CD4-positive, alpha-beta T cell treated with Interleukin-12 subunit alpha and Interleukin-12 subunit beta, for 1 hour (primary cell): ENCODE results near the gene MYO18B.
"Not testable (repeated sequence)": the region's sequence is repeated elsewhere in the genome, so short reads cannot be mapped to it uniquely, and the experiment has no call there.

Experiments used
- DNase-seq: peaks from one replicate; pipeline ENCODE4 v3.0.0-alpha.2; 2020

The MYO18B gene, protein sequence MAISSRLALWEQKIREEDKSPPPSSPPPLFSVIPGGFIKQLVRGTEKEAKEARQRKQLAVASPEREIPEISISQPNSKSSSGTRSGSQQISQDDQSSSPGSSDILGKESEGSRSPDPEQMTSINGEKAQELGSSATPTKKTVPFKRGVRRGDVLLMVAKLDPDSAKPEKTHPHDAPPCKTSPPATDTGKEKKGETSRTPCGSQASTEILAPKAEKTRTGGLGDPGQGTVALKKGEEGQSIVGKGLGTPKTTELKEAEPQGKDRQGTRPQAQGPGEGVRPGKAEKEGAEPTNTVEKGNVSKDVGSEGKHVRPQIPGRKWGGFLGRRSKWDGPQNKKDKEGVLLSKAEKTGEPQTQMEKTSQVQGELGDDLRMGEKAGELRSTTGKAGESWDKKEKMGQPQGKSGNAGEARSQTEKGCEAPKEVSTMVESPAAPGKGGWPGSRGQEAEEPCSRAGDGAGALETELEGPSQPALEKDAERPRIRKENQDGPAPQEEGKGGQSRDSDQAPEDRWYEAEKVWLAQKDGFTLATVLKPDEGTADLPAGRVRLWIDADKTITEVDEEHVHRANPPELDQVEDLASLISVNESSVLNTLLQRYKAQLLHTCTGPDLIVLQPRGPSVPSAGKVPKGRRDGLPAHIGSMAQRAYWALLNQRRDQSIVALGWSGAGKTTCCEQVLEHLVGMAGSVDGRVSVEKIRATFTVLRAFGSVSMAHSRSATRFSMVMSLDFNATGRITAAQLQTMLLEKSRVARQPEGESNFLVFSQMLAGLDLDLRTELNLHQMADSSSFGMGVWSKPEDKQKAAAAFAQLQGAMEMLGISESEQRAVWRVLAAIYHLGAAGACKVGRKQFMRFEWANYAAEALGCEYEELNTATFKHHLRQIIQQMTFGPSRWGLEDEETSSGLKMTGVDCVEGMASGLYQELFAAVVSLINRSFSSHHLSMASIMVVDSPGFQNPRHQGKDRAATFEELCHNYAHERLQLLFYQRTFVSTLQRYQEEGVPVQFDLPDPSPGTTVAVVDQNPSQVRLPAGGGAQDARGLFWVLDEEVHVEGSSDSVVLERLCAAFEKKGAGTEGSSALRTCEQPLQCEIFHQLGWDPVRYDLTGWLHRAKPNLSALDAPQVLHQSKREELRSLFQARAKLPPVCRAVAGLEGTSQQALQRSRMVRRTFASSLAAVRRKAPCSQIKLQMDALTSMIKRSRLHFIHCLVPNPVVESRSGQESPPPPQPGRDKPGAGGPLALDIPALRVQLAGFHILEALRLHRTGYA (N-terminal part only)

DNA sequence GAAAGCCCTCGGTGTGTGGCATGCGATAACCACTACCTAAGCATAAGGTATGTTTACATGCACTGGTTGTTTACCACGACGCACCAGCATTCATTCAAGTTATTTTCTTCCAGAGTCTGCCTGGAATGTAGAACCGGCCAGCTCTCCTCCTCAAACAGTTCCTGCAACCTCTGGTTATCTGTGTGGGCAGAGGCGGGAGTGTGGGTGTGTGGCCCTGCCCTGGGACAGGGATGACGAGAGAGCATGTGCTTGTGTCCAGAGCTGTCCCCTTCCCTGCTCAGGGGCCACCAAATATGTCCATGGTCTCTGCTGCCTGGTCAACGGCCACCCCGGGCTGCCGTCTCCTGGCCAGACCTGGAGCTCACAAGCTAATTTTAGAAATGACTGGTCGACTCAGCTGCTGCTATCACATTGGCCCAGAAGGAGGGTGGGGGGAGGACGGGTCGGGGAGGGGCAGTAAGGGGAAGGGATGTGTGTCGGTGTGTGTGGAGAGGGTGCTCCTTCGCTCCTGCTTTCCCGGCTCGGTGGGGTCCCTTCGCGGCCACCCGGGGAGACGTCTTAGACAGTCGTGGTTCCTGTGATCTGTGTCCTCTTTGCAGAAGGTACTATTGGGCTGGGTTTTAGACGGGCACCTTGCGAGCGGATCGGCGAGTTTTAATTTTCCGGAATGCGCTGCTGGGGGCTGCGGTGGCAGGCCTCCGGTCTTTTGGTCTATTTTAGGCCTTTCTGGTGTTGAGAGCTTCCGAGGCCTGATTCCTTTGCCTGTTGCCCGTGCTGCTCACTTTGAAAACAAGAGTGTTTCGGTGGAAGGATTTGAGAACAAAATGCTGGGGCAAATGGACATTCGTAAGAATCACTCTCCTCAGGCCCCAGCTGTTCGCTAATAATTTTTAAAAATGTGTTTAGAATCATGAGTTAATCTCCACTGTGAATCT is at the start of gene MYO18B:
MYO18B (plus strand) TSS at position 497 of the 935 bp plus-strand sequence. CDS start 18,905 bp downstream, outside the sequence.
- DNase-seq = no peak

GRCh38 chr22:25692397-25693267 is 49.4 kb upstream of the MYO18B start:
- no peak for DNase-seq

- DNase-seq = no peak
Measured at GRCh38 chr22:25693268-25693565, 48.8 kb upstream of the MYO18B start.

DNA sequence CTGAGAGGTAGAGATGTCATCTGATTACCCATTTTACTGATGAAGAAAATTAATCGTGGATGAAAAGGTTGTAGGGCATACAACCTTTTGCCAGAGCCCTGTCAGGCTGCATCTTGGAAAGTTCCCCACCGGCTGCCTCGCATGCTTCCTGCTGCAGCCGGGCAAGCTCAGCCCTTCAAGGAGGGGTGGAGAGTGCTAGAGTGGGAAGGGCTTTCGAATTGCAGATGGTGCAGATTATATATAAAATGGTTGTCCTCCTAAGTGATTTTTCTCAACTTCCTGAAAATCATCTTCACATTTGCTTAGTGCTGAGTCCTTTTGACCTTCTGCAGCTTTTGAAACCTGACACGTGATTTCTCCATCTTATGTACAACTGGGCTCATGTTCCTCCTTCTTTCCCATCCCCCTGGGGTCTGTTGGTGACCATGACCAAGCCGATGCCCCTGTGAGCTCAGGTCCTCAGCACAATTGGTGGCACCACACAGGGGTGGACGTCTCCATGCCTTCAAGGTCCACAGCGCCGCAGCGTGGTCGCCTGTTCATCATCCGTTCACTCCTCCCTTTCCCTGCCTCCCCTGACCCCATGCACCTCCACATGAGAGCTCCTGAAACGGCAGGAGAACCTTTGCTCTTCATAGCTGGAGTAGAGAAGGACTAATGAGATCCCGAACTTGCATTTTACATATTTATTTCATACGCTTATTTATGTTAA is 47.6 kb upstream of the MYO18B start:
- DNase-seq = no peak

DNA sequence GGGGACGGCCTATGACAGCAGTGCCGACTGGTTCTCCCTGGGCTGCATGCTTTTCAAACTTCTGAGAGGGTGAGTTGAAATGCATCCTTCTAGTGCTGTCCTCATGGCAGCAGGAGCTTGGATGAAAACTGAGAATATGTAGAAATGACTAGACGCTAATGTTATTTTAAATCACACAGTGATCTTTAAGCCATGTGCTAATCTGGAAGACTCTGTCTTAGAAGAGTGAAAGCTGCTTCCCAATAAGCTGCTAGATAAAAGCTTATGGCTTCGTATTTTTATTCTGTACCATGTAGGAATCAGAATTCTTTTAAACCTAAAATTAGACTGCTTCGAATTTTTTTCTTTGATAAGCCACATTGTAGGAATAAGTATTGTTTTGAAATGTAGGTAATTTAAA is 46.8 kb upstream of the MYO18B start:
- DNase-seq = no peak

- DNase-seq = no peak
Measured at GRCh38 chr22:25696763-25697162, 45.2 kb upstream of the MYO18B start.

- no peak for DNase-seq
Measured at GRCh38 chr22:25697181-25697664, 44.8 kb upstream of the MYO18B start.

GRCh38 chr22:25697978-25698377 is 44.0 kb upstream of the MYO18B start:
- DNase-seq = no peak

DNA sequence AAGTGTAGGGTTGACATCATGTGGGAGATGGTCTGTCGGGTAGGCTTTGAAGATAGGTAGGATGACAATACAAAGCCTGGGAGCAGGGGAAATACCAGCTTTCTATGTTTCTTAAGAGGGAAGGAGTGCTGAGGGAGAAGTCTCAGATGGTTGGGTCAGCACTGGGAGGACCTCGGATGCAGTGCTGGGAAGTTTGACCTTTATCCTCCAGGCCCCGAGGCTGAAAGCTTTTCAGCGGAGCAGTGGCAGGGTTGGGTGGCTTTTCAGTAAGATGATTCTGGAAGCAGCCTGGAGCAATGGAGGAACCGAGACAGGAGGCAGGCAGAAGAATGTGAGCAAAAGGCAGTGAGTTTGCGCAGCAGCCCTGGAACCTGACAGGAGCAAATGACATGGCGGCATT is 43.5 kb upstream of the MYO18B start:
- no peak for DNase-seq

GRCh38 chr22:25698978-25699377 is 43.0 kb upstream of the MYO18B start:
- DNase-seq = no peak

GRCh38 chr22:25701056-25701780 is 40.8 kb upstream of the MYO18B start:
- no peak for DNase-seq

DNA sequence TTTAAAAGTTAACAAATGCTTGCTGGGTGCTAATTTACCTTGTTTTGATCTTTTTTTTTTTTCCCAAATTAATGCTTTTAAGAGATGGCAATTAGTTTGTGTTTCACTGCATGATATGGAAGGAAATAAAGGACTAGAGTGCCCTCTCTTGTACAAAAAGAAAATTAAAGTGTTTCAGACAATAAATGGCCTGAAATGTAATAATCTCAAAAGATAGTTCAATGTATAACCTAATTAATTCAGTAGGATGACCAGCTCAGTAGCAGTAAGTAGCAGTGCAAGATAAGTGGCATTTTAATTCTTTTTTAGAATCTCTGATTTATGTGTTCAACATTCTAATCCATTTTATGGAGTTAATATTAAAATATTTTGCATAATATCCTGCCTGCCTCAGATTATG is 39.9 kb upstream of the MYO18B start:
- DNase-seq = no peak

DNA sequence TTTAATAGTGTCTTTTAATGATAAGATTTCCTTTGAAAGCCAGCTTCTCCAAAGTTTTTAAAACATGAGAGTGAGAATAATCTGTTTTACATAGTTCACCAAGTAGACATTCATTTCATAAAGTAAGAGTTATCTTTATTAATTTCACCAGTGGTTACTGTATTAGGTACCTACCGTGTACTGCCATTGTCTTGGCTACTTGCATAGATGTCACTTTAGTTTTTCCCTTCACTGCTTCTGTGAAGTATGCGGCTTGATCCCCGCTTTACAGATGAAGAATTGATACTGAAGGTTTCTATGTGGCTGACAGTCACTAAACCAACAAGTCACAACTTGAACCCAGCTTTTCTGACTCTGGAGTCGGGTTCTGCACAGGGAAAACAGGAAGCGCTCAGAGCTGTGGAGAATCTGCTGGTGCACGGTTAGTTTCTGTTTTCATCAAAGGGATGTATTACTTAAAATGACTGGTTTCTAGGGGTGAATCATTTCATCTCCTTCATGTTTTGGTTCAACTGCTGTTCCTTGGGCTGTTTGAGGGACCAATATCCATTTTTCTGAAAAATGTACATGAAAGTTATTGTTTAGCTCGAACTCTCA is 39.3 kb upstream of the MYO18B start:
- DNase-seq = no peak

DNA sequence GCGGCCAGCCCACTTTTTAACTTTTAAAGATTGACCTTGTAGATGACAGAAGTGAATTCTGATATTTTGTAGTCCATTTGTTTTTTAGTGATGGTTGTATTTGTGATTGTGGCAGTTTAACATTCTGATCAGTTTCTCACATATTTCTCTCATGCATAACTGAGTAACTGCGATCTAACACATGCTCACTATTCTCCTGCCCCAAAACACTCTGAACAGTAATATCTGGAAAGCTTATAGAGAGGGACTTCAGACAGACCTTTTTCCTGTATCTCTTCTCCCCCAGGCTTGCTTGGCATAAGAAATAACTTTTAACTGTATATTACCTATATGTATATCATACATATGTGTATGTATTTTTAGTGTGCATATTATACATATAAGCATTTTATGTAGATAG is 37.3 kb upstream of the MYO18B start:
- no peak for DNase-seq

- no peak for DNase-seq
Measured at GRCh38 chr22:25706197-25706596, 35.8 kb upstream of the MYO18B start.

GRCh38 chr22:25708430-25708829 is 33.6 kb upstream of the MYO18B start:
- not testable (repeated sequence) for DNase-seq

- no peak for DNase-seq
Measured at GRCh38 chr22:25709758-25710157, 32.2 kb upstream of the MYO18B start.

DNA sequence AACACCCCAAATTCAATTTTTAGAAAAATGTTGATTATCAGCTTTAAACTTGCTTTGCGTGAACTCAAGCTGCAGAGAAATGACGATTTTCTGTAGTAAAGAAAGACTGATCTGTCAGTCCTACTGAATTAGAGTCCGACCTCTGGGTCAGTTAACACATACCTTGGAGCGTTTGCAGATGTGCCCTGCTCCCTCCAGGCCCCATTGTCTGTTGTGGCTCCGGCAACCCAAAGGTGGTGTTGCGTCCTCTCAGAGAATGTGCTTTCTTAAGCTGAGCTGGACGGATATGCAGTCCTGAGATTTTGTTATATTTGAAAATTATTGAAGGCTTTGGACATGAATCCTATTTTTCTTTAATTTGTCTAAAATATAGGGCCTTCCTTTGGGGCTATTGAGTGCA is 31.5 kb upstream of the MYO18B start:
- no peak for DNase-seq

- DNase-seq = no peak
Measured at GRCh38 chr22:25711491-25711890, 30.5 kb upstream of the MYO18B start.
